HPDE6-E6E7 (cell line): ENCODE measurements around the gene RBM15B.
"Not testable (repeated sequence)": the region's sequence is repeated elsewhere in the genome, so short reads cannot be mapped to it uniquely, and the experiment has no call there.

ENCODE experiments used
- DNase-seq: peaks from one replicate; pipeline ENCODE4 v3.0.0; 2011; ENCODE audit warnings: missing footprints; ENCODE audit errors: extremely low spot score

The RBM15B gene

GRCh38 chr3:51379301-51379700 lies 11.8 kb upstream of the RBM15B start:
- DNase-seq: no peak

GRCh38 chr3:51379746-51380455 lies 11.2 kb upstream of the RBM15B start:
- DNase-seq: no peak

GRCh38 chr3:51380601-51381332 lies 10.3 kb upstream of the RBM15B start:
- DNase-seq: no peak

GRCh38 chr3:51381333-51381705 lies 9.8 kb upstream of the RBM15B start:
- DNase-seq: no peak

- DNase-seq: no peak
These were observed 8.9 kb upstream of the RBM15B start for GRCh38 chr3:51382076-51382745.

GRCh38 chr3:51382947-51383578 lies 8.0 kb upstream of the RBM15B start:
- no peak for DNase-seq

GRCh38 chr3:51384055-51384725 lies 6.9 kb upstream of the RBM15B start:
- no peak for DNase-seq

- DNase-seq: peak; percentile 89
These were observed 6.2 kb upstream of the RBM15B start, which contains the start of gene MANF for GRCh38 chr3:51384726-51385473. MANF (plus strand) TSS chr3:51385291; CDS start chr3:51385343, 52 bp downstream.

- no peak for DNase-seq
These were observed 5.4 kb upstream of the RBM15B start for GRCh38 chr3:51385621-51386091.

GRCh38 chr3:51386159-51386851 lies 4.8 kb upstream of the RBM15B start:
- no peak for DNase-seq

GRCh38 chr3:51386852-51387229 lies 4.2 kb upstream of the RBM15B start:
- DNase-seq: no peak

- DNase-seq: not testable (repeated sequence)
These were observed 3.8 kb upstream of the RBM15B start for GRCh38 chr3:51387281-51387680.

- DNase-seq: peak; percentile 28
These were observed 2.6 kb upstream of the RBM15B start for GRCh38 chr3:51388286-51389029.

GRCh38 chr3:51389423-51390183 lies 1.5 kb upstream of the RBM15B start:
- peak; percentile 10 for DNase-seq

- no peak for DNase-seq
These were observed 625 bp upstream of the RBM15B start for GRCh38 chr3:51390246-51391074.

GRCh38 chr3:51391566-51392354 lies 675 bp downstream of the RBM15B start:
- DNase-seq: no peak
